GM12878 (cell line): ENCODE results near the gene DMWD. TPM values are rescaled to one million over a fixed set of nuclear protein-coding genes. Genes with fewer than 3 reads are reported as not detected.

Experiments
- ATAC-seq: fragments of 200-7000 bp; cut with Tn5 transposase; 3 replicates; pipeline ENCODE4 v1.9.1; 2020; ENCODE audit warnings: mild to moderate bottlenecking, moderate library complexity
- BruUV-seq: library from RNA; stranded (reverse); fragments of 400-500 nt; replicated peaks from 2 replicates; lab custom pipeline; 2021; lab: Mats Ljungman, UMichigan
- CTCF ChIA-PET: fragments of 300-600 bp; sonication (Branson Sonifier 250); formaldehyde crosslinking; extraction: SDS; loops from one replicate; lab custom pipeline; 2021; ENCODE audit warnings: inconsistent platforms; lab: Yijun Ruan, JAX
- POLR2A ChIA-PET: fragments of 350-600 bp; formaldehyde crosslinking; extraction: SDS; loops from one replicate; lab custom pipeline; 2021; ENCODE audit warnings: inconsistent platforms; lab: Charles Lee
- RAD21 ChIA-PET: fragments of 300-600 bp; sonication (Branson Sonifier 250); formaldehyde crosslinking; loops from one replicate; lab custom pipeline; 2023; ENCODE audit warnings: antibody characterized with exemption; ENCODE audit not compliant: unreplicated experiment; lab: Charles Lee
- SMC1A ChIA-PET: fragments of 300-600 bp; sonication (Branson Sonifier 250); formaldehyde crosslinking; loops from one replicate; lab custom pipeline; 2023; ENCODE audit not compliant: unreplicated experiment, uncharacterized antibody; lab: Charles Lee
- DNase-seq: peaks from one replicate; pipeline ENCODE4 v3.0.0-alpha.2; 2011; ENCODE audit warnings: low read depth, low spot score
- FAIRE-seq: peaks from 3 replicates; lab custom pipeline; 2011; peaks lifted over from hg19 to GRCh38; lab: Jason Lieb, UNC
- H2AFZ ChIP-seq: 2 replicates; pipeline ENCODE4 v1.6.0; 2011; ENCODE audit warnings: low read depth, low read length, control low read depth; ENCODE audit not compliant: control insufficient read depth
- H3K27ac ChIP-seq: 2 replicates; pipeline ENCODE4 v1.5.1; 2011; ENCODE audit warnings: control low read depth; ENCODE audit not compliant: control insufficient read depth, insufficient read depth
- H3K27me3 ChIP-seq, 2 experiments: replicated peaks in 1 of 2; 2 replicates each; pipeline versions ENCODE4 v1.6.0 to v1.6.1; 2011; ENCODE audit warnings: low read length in 1 of 2; ENCODE audit not compliant: control insufficient read depth in 2 of 2, insufficient read depth in 2 of 2
- H3K36me3 ChIP-seq, 2 experiments: 2 replicates each; pipeline ENCODE4 v1.5.1; 2011; ENCODE audit warnings: low read length in 1 of 2; ENCODE audit not compliant: control insufficient read depth in 2 of 2, insufficient read depth in 2 of 2
- H3K4me1 ChIP-seq: 2 replicates; pipeline ENCODE4 v1.6.1; 2011; ENCODE audit warnings: mild to moderate bottlenecking, low read length, moderate library complexity, mixed read lengths; ENCODE audit not compliant: control insufficient read depth, insufficient read depth
- H3K4me2 ChIP-seq: 2 replicates; pipeline ENCODE4 v1.6.0; 2011; ENCODE audit warnings: control low read depth; ENCODE audit not compliant: control insufficient read depth, insufficient read depth
- H3K4me3 ChIP-seq: fragments of 200-600 bp; sonication (generic); 2 replicates; pipeline ENCODE4 v1.5.1; 2016
- H3K79me2 ChIP-seq: 2 replicates; pipeline ENCODE4 v1.6.0; 2011; ENCODE audit warnings: low read length; ENCODE audit not compliant: control insufficient read depth, insufficient read depth
- H3K9ac ChIP-seq: 2 replicates; pipeline ENCODE4 v1.8.0; 2011; ENCODE audit warnings: low read length, control low read depth, mixed read lengths; ENCODE audit not compliant: control insufficient read depth, insufficient read depth
- H3K9me3 ChIP-seq: replicated peaks from 3 replicates; pipeline ENCODE4 v1.5.1; 2011; ENCODE audit warnings: mild to moderate bottlenecking, low read length; ENCODE audit not compliant: control insufficient read depth, insufficient read depth
- H4K20me1 ChIP-seq: 2 replicates; pipeline ENCODE4 v1.6.0; 2011; ENCODE audit not compliant: control insufficient read depth, insufficient read depth
- BCL3 ChIP-seq: IDR thresholded peaks from 2 replicates; pipeline ENCODE4 v1.6.1; 2011; ENCODE audit warnings: borderline replicate concordance, low read depth, mild to moderate bottlenecking, moderate library complexity, low read length; ENCODE audit not compliant: insufficient read depth, poor library complexity, severe bottlenecking
- DPF2 ChIP-seq: fragments of 450-650 bp; IDR thresholded peaks from 2 replicates; pipeline ENCODE4 v1.6.1; 2017; ENCODE audit warnings: mild to moderate bottlenecking
- E4F1 ChIP-seq: fragments of 450-650 bp; IDR thresholded peaks from 2 replicates; pipeline ENCODE4 v1.6.1; 2018; ENCODE audit warnings: borderline replicate concordance, mild to moderate bottlenecking; ENCODE audit not compliant: partially characterized antibody
- ELK1 ChIP-seq: IDR thresholded peaks from 2 replicates; pipeline ENCODE4 v1.6.1; 2012; ENCODE audit warnings: low read depth, low read length, improper control_type of control experiment
- HCFC1 ChIP-seq: fragments of 150-350 bp; IDR thresholded peaks from 2 replicates; pipeline ENCODE4 v1.6.1; 2014; ENCODE audit warnings: low read length
- KAT2A ChIP-seq: conservative IDR thresholded peaks from 2 replicates; pipeline ENCODE4 v1.6.1; 2011; ENCODE audit warnings: low read depth, low read length; ENCODE audit not compliant: control insufficient read depth
- NR2C1 ChIP-seq: fragments of 450-650 bp; IDR thresholded peaks from 2 replicates; pipeline ENCODE4 v1.6.1; 2017; ENCODE audit warnings: antibody characterized with exemption, mild to moderate bottlenecking, moderate library complexity
- SIN3A ChIP-seq: IDR thresholded peaks from 2 replicates; pipeline ENCODE4 v1.6.1; 2012; ENCODE audit warnings: low read depth, low read length, improper control_type of control experiment
- STAT1 ChIP-seq: fragments of 450-650 bp; conservative IDR thresholded peaks from 2 replicates; pipeline ENCODE4 v1.6.1; 2014; ENCODE audit warnings: antibody characterized with exemption, mild to moderate bottlenecking
- WGBS: methylation state at CpG from one replicate; pipeline ENCODE4 v1.1.6; 2016; ENCODE audit warnings: low lambda C conversion rate; ENCODE audit not compliant: insufficient replicate concordance, insufficient coverage; ENCODE audit errors: missing lambda C conversion rate; 5-methylcytosine and 5-hydroxymethylcytosine counted together
- in situ Hi-C: fragments of 300-500 bp; cut with MboI; formaldehyde crosslinking; loops from 9 replicates; pipeline ENCODE4 v1.14.3; 2018; ENCODE audit warnings: mixed read lengths
- intact Hi-C: fragments of 100-400 bp; cut with micrococcal nuclease; formaldehyde crosslinking; loops from one replicate; pipeline ENCODE4 v1.14.2; 2022; ENCODE audit not compliant: unreplicated experiment
- polyA plus RNA-seq, 11 experiments: library from polyadenylated mRNA; depleted of rRNA in 4 of 11; unstranded in 6 of 11; stranded (reverse) in 5 of 11; fragments of >200 nt; fragmentation: Nextera tagmentation in 4 of 11; fragmentation: Illumina TruSeq in 1 of 11; extraction: Ambion mirVana in 4 of 11; extraction: Trizol in 1 of 11; gene quantifications; 1 replicate in 1 of 11; 2 replicates in 10 of 11; pipeline versions ENCODE4 v1.2.1 to v1.2.3, GENCODE V29; 2011 to 2016; ENCODE audit warnings: inconsistent platforms in 2 of 11, missing spikeins in 2 of 11, low read depth in 1 of 11
- total RNA-seq, 4 experiments: library from RNA; depleted of rRNA in 3 of 4; stranded (reverse); fragments of >200 nt in 3 of 4; fragmentation: Illumina TruSeq in 1 of 4; extraction: Trizol in 1 of 4; gene quantifications; 2 replicates each; pipeline versions ENCODE4 v1.2.1 to v1.2.3, GENCODE V29; 2013 to 2021

The DMWD gene
- total and polyA plus RNA-seq, 10 of the 15 experiments (the other 5 are each of a cell fraction or from before 2014, with no cell fraction given), result 3.5 to 56.0 (median 11.6) TPM

GRCh38 chr19:45733160-45733810, 59.4 kb downstream of the DMWD start, which contains the start of gene MEIOSIN:
Gene MEIOSIN (plus strand): TSS chr19:45733439. CDS start chr19:45735377, 1,938 bp downstream.
- Histone ChIP-seq H3K9ac (no peak within 1 kb of the TSS), H3K4me3 (no peak within 1 kb of the TSS), H3K4me1 (peaks cover 4% of the 10 kb centered on the region; the same call in 1 of the 2 replicates), H3K36me3 (no peaks in the 10 kb centered on the region), H3K4me2 (no peak within 1 kb of the TSS), H2AFZ (no peak within 1 kb of the TSS)
- RAD21 ChIA-PET, result interaction anchor here (0.9 to 1.4 kb wide), 2 partner anchors 18 to 36 kb away, joined by 3 read pairs; partner anchors contain the start of gene SIX5
- DNase-seq (no peak), FAIRE-seq (no peak)
- CTCF ChIA-PET, result interaction anchor here (1.1 to 1.6 kb wide), 5 partner anchors 36 to 84 kb away, joined by 3 to 5 read pairs (median 4); partner anchors contain the start of genes QPCTL and SIX5
- SMC1A ChIA-PET, result interaction anchor here (1.7 kb wide), 1 partner anchor 16 kb away, joined by 8 read pairs; no protein-coding TSS in a partner anchor
- intact Hi-C loops, result loop anchor here (5.0 kb wide), 1 partner anchor 34 kb away; the partner anchor contains the start of gene SIX5
- TF ChIP-seq BCL3 (peak; percentile 33), STAT1 (no peak), E4F1 (no peak), SIN3A (no peak), KAT2A (no peak), HCFC1 (no peak), DPF2 (no peak), ELK1 (no peak), NR2C1 (no peak)
- TF ChIP-seq, all 136 proteins: peak for 1
- H3K9me3 ChIP-seq, result no peaks in the 10 kb centered on the region
- BruUV-seq, result no TSS peak
- no peaks in the 10 kb centered on the region for H4K20me1 ChIP-seq
- no peak for ATAC-seq
- 94% methylated on average over 46 of the region's 59 CpGs for WGBS
- H3K79me2 ChIP-seq, result peaks cover 27% of the 10 kb centered on the region
- H3K27me3 ChIP-seq, result no peaks in the 10 kb centered on the region
- no peak within 1 kb of the TSS for H3K27ac ChIP-seq
- in situ Hi-C loops, result no loop called here
- POLR2A ChIA-PET, result no interaction called here

Other genes with a start within 250 kb of the DMWD start
Only the 7 nearest of the 20 such genes appear.
- gene FBXO46, start 61.9 kb downstream of the DMWD start, total RNA-seq (2014; rRNA removed), result 23.6 and 26.4 TPM in 2 replicates
- gene FBXO46, start 61.9 kb downstream of the DMWD start, total RNA-seq (2014; rRNA removed; fragmentation: Illumina TruSeq; extraction: Trizol), result 8.3 and 11.0 TPM in 2 replicates
- gene FBXO46, start 61.9 kb downstream of the DMWD start, total RNA-seq (2021), result 50.4 and 61.5 TPM in 2 replicates
- gene FBXO46, start 61.9 kb downstream of the DMWD start, polyA plus RNA-seq (2011; rRNA removed), result 4.3 and 5.9 TPM in 2 replicates
- 11.3 and 17.2 TPM in 2 replicates for gene FBXO46, start 61.9 kb downstream of the DMWD start, polyA plus RNA-seq (2014; fragmentation: Illumina TruSeq; extraction: Trizol)
- 1 to 10 TPM; 2.5 to 7.1 TPM for gene FBXO46, start 61.9 kb downstream of the DMWD start, polyA plus RNA-seq (2014; fragmentation: Nextera tagmentation; extraction: Ambion mirVana)
- 25.3 and 31.3 TPM in 2 replicates for gene FBXO46, start 61.9 kb downstream of the DMWD start, polyA plus RNA-seq (2014; rRNA removed)
- gene FBXO46, start 61.9 kb downstream of the DMWD start, polyA plus RNA-seq (2016; fragmentation: Nextera tagmentation; extraction: Ambion mirVana), result 10 to 100 TPM; 16.1 to 28.8 TPM
- 0.11 and 0.17 TPM in 2 replicates for gene MEIOSIN, start 59.4 kb downstream of the DMWD start, total RNA-seq (2014; rRNA removed)
- gene MEIOSIN, start 59.4 kb downstream of the DMWD start, total RNA-seq (2014; rRNA removed; fragmentation: Illumina TruSeq; extraction: Trizol), result not detected in 2 replicates
- not detected in 2 replicates for gene MEIOSIN, start 59.4 kb downstream of the DMWD start, total RNA-seq (2021)
- 0.04 and 0.11 TPM in 2 replicates for gene MEIOSIN, start 59.4 kb downstream of the DMWD start, polyA plus RNA-seq (2011; rRNA removed)
- gene MEIOSIN, start 59.4 kb downstream of the DMWD start, polyA plus RNA-seq (2014; fragmentation: Illumina TruSeq; extraction: Trizol), result 0.06 TPM in 1 of 2 replicates, not detected in the other
- gene MEIOSIN, start 59.4 kb downstream of the DMWD start, polyA plus RNA-seq (2014; fragmentation: Nextera tagmentation; extraction: Ambion mirVana), result not detected
- 0.04 and 0.05 TPM in 2 replicates for gene MEIOSIN, start 59.4 kb downstream of the DMWD start, polyA plus RNA-seq (2014; rRNA removed)
- under 1 TPM; 0.19 to 0.66 TPM for gene MEIOSIN, start 59.4 kb downstream of the DMWD start, polyA plus RNA-seq (2016; fragmentation: Nextera tagmentation; extraction: Ambion mirVana)
- 3.9 and 5.8 TPM in 2 replicates for gene SIX5, start 23.6 kb downstream of the DMWD start, total RNA-seq (2014; rRNA removed)
- 2.7 TPM in 2 replicates for gene SIX5, start 23.6 kb downstream of the DMWD start, total RNA-seq (2014; rRNA removed; fragmentation: Illumina TruSeq; extraction: Trizol)
- gene SIX5, start 23.6 kb downstream of the DMWD start, total RNA-seq (2021), result 10.1 and 10.5 TPM in 2 replicates
- 0.66 and 2.3 TPM in 2 replicates for gene SIX5, start 23.6 kb downstream of the DMWD start, polyA plus RNA-seq (2011; rRNA removed)
- 1.2 and 3.3 TPM in 2 replicates for gene SIX5, start 23.6 kb downstream of the DMWD start, polyA plus RNA-seq (2014; fragmentation: Illumina TruSeq; extraction: Trizol)
- gene SIX5, start 23.6 kb downstream of the DMWD start, polyA plus RNA-seq (2014; fragmentation: Nextera tagmentation; extraction: Ambion mirVana), result not detected
- gene SIX5, start 23.6 kb downstream of the DMWD start, polyA plus RNA-seq (2014; rRNA removed), result 8.1 and 9.8 TPM in 2 replicates
- 1 to 10 TPM; 1.9 to 2.3 TPM for gene SIX5, start 23.6 kb downstream of the DMWD start, polyA plus RNA-seq (2016; fragmentation: Nextera tagmentation; extraction: Ambion mirVana)
- gene DMPK, start 10.4 kb downstream of the DMWD start, total RNA-seq (2014; rRNA removed), result 5.7 and 6.6 TPM in 2 replicates
- gene DMPK, start 10.4 kb downstream of the DMWD start, total RNA-seq (2014; rRNA removed; fragmentation: Illumina TruSeq; extraction: Trizol), result 4.9 and 5.1 TPM in 2 replicates
- 26.7 and 33.6 TPM in 2 replicates for gene DMPK, start 10.4 kb downstream of the DMWD start, total RNA-seq (2021)
- 3.9 and 5.4 TPM in 2 replicates for gene DMPK, start 10.4 kb downstream of the DMWD start, polyA plus RNA-seq (2011; rRNA removed)
- gene DMPK, start 10.4 kb downstream of the DMWD start, polyA plus RNA-seq (2014; fragmentation: Illumina TruSeq; extraction: Trizol), result 4.0 and 7.6 TPM in 2 replicates
- gene DMPK, start 10.4 kb downstream of the DMWD start, polyA plus RNA-seq (2014; fragmentation: Nextera tagmentation; extraction: Ambion mirVana), result under 1 TPM; 0.60 to 0.84 TPM
- 27.8 and 35.4 TPM in 2 replicates for gene DMPK, start 10.4 kb downstream of the DMWD start, polyA plus RNA-seq (2014; rRNA removed)
- 1 to 10 TPM; 3.2 to 3.5 TPM for gene DMPK, start 10.4 kb downstream of the DMWD start, polyA plus RNA-seq (2016; fragmentation: Nextera tagmentation; extraction: Ambion mirVana)
- 0.06 and 0.16 TPM in 2 replicates for gene RSPH6A, start 22.5 kb upstream of the DMWD start, total RNA-seq (2014; rRNA removed)
- 0.14 and 0.18 TPM in 2 replicates for gene RSPH6A, start 22.5 kb upstream of the DMWD start, total RNA-seq (2014; rRNA removed; fragmentation: Illumina TruSeq; extraction: Trizol)
- gene RSPH6A, start 22.5 kb upstream of the DMWD start, total RNA-seq (2021), result 0.37 and 0.41 TPM in 2 replicates
- 0.06 TPM in 1 of 2 replicates, not detected in the other for gene RSPH6A, start 22.5 kb upstream of the DMWD start, polyA plus RNA-seq (2011; rRNA removed)
- 0.03 TPM in 1 of 2 replicates, not detected in the other for gene RSPH6A, start 22.5 kb upstream of the DMWD start, polyA plus RNA-seq (2014; fragmentation: Illumina TruSeq; extraction: Trizol)
- not detected for gene RSPH6A, start 22.5 kb upstream of the DMWD start, polyA plus RNA-seq (2014; fragmentation: Nextera tagmentation; extraction: Ambion mirVana)
- gene RSPH6A, start 22.5 kb upstream of the DMWD start, polyA plus RNA-seq (2014; rRNA removed), result 0.29 and 0.37 TPM in 2 replicates
- gene RSPH6A, start 22.5 kb upstream of the DMWD start, polyA plus RNA-seq (2016; fragmentation: Nextera tagmentation; extraction: Ambion mirVana), result under 1 TPM in 1 of 2 experiments, not detected in 1; 0.25 TPM
- 41.3 and 51.1 TPM in 2 replicates for gene SYMPK, start 70.3 kb upstream of the DMWD start, total RNA-seq (2014; rRNA removed)
- 30.3 and 33.9 TPM in 2 replicates for gene SYMPK, start 70.3 kb upstream of the DMWD start, total RNA-seq (2014; rRNA removed; fragmentation: Illumina TruSeq; extraction: Trizol)
- 107 and 109 TPM in 2 replicates for gene SYMPK, start 70.3 kb upstream of the DMWD start, total RNA-seq (2021)
- gene SYMPK, start 70.3 kb upstream of the DMWD start, polyA plus RNA-seq (2011; rRNA removed), result 65.6 and 105 TPM in 2 replicates
- gene SYMPK, start 70.3 kb upstream of the DMWD start, polyA plus RNA-seq (2014; fragmentation: Illumina TruSeq; extraction: Trizol), result 46.5 and 72.4 TPM in 2 replicates
- under 1 TPM; 0.49 to 0.79 TPM for gene SYMPK, start 70.3 kb upstream of the DMWD start, polyA plus RNA-seq (2014; fragmentation: Nextera tagmentation; extraction: Ambion mirVana)
- 88.0 and 99.6 TPM in 2 replicates for gene SYMPK, start 70.3 kb upstream of the DMWD start, polyA plus RNA-seq (2014; rRNA removed)
- 10 to 100 TPM; 30.4 to 30.8 TPM for gene SYMPK, start 70.3 kb upstream of the DMWD start, polyA plus RNA-seq (2016; fragmentation: Nextera tagmentation; extraction: Ambion mirVana)
- gene FOXA3, start 71.5 kb upstream of the DMWD start, total RNA-seq (2014; rRNA removed), result 0.11 TPM in 2 replicates
- gene FOXA3, start 71.5 kb upstream of the DMWD start, total RNA-seq (2014; rRNA removed; fragmentation: Illumina TruSeq; extraction: Trizol), result 0.09 TPM in 1 of 2 replicates, not detected in the other
- 0.31 TPM in 1 of 2 replicates, not detected in the other for gene FOXA3, start 71.5 kb upstream of the DMWD start, total RNA-seq (2021)
- 0.65 and 0.83 TPM in 2 replicates for gene FOXA3, start 71.5 kb upstream of the DMWD start, polyA plus RNA-seq (2011; rRNA removed)
- not detected in 2 replicates for gene FOXA3, start 71.5 kb upstream of the DMWD start, polyA plus RNA-seq (2014; fragmentation: Illumina TruSeq; extraction: Trizol)
- gene FOXA3, start 71.5 kb upstream of the DMWD start, polyA plus RNA-seq (2014; fragmentation: Nextera tagmentation; extraction: Ambion mirVana), result under 1 TPM in 1 of 2 experiments, not detected in 1; 0.04 TPM
- gene FOXA3, start 71.5 kb upstream of the DMWD start, polyA plus RNA-seq (2014; rRNA removed), result 0.05 TPM in 2 replicates
- gene FOXA3, start 71.5 kb upstream of the DMWD start, polyA plus RNA-seq (2016; fragmentation: Nextera tagmentation; extraction: Ambion mirVana), result not detected